ENCODE measurements around the gene RCBTB1. TPM values are rescaled to one million over a fixed set of nuclear protein-coding genes. Genes with fewer than 3 reads are reported as not detected.
"Not testable (repeated sequence)": the region's sequence is repeated elsewhere in the genome, so short reads cannot be mapped to it uniquely, and the experiment has no call there.

RCBTB1 gene
- total RNA-seq, 1 experiment from 2014 or later: 5.4 TPM

- DNase-seq: no peak
- Histone ChIP-seq H3K4me1 (ENCODE audit: insufficient read depth, low read length) (peaks cover 26% of the 10 kb centered on the region), H3F3A (ENCODE audit: low read length, unreplicated experiment) (no peaks in the 10 kb centered on the region), H3K4me2 (ENCODE audit: low read length) (no peak overlapping the region), H2AFZ (ENCODE audit: low read length) (no peak overlapping the region), H3K9ac (ENCODE audit: low read length) (no peak overlapping the region), H3K27ac (ENCODE audit: low read length) (no peak overlapping the region), H3K36me3 (ENCODE audit: low read depth, low read length) (no peaks in the 10 kb centered on the region), H3K9me3 (ENCODE audit: low read length) (no peaks in the 10 kb centered on the region), H3K79me2 (ENCODE audit: low read length) (no peaks in the 10 kb centered on the region), H3K9me2 (replicated peaks; ENCODE audit: low read length) (no peaks in the 10 kb centered on the region), H3K27me3 (ENCODE audit: low read length) (no peaks in the 10 kb centered on the region), H4K20me1 (ENCODE audit: low read length) (no peaks in the 10 kb centered on the region), H3K4me3 (ENCODE audit: low read length) (no peak overlapping the region)
- ChIA-PET POLR2A (ENCODE audit: unreplicated experiment) (no interaction called here), CTCF (no interaction called here)
- no TSS peak for BruUV-seq (replicated peaks)
- intact Hi-C loops (cut with micrococcal nuclease): loop anchor here (5.0 kb wide), 1 partner anchor 109 kb away; no protein-coding TSS in a partner anchor
- ATAC-seq: no peak
- TF ChIP-seq CTCF (conservative IDR thresholded peaks at IDR 0.05; ENCODE audit: low read depth, low read length) (no peak), EZH2 (IDR thresholded peaks at IDR 0.05; ENCODE audit: low read length, unreplicated experiment) (no peak), EZH2phosphoT487 (IDR thresholded peaks at IDR 0.05; ENCODE audit: borderline replicate concordance, low read length) (no peak)
These were observed 87.2 kb downstream of the RCBTB1 start for GRCh38 chr13:49498206-49498605.

DNA sequence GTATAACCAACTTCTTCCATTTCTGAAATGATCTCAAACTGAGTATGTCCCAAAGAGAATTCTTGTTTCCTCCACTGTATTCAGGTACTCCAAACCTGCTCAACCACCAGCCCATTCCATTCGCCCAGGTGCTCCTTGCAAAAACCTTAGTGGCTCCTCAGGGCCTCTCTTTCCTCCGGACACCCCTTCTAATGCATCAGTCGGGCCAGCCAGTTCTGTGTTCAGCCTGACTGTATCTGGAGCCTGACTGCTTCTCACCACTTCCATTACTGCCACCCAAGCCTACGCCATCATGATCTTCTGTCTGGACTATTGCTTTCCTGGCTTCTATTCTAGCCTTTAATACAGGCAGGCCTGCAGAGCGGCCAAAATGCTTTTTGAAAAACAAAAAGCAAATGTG, 88.1 kb downstream of the RCBTB1 start:
- H3K27me3 ChIP-seq (ENCODE audit: low read length): no peaks in the 10 kb centered on the region
- no TSS peak for BruUV-seq (replicated peaks)
- no peaks in the 10 kb centered on the region for H3K79me2 ChIP-seq (ENCODE audit: low read length)
- ChIA-PET POLR2A (ENCODE audit: unreplicated experiment) (no interaction called here), CTCF (no interaction called here)
- H3K9ac ChIP-seq (ENCODE audit: low read length): no peak overlapping the region
- no peak overlapping the region for H3K4me3 ChIP-seq (ENCODE audit: low read length)
- no peaks in the 10 kb centered on the region for H3K9me2 ChIP-seq (replicated peaks; ENCODE audit: low read length)
- DNase-seq (no peak), ATAC-seq (no peak)
- H3K27ac ChIP-seq (ENCODE audit: low read length): no peak overlapping the region
- H4K20me1 ChIP-seq (ENCODE audit: low read length): no peaks in the 10 kb centered on the region
- no peak for TF ChIP-seq EZH2 (IDR thresholded peaks at IDR 0.05; ENCODE audit: low read length, unreplicated experiment)
- no peak for TF ChIP-seq CTCF (conservative IDR thresholded peaks at IDR 0.05; ENCODE audit: low read depth, low read length)
- TF ChIP-seq EZH2phosphoT487 (IDR thresholded peaks at IDR 0.05; ENCODE audit: borderline replicate concordance, low read length): no peak
- no peaks in the 10 kb centered on the region for H3K9me3 ChIP-seq (ENCODE audit: low read length)
- H3F3A ChIP-seq (ENCODE audit: low read length, unreplicated experiment): no peaks in the 10 kb centered on the region
- H3K36me3 ChIP-seq (ENCODE audit: low read depth, low read length): no peaks in the 10 kb centered on the region
- no peak overlapping the region for H2AFZ ChIP-seq (ENCODE audit: low read length)
- intact Hi-C loops (cut with micrococcal nuclease): loop anchor here (5.0 kb wide), 1 partner anchor 110 kb away; no protein-coding TSS in a partner anchor
- no peak overlapping the region for H3K4me2 ChIP-seq (ENCODE audit: low read length)
- peaks cover 26% of the 10 kb centered on the region for H3K4me1 ChIP-seq (ENCODE audit: insufficient read depth, low read length)

GRCh38 chr13:49496837-49497236, 88.5 kb downstream of the RCBTB1 start:
- H3K36me3 ChIP-seq (ENCODE audit: low read depth, low read length); H3K4me3 ChIP-seq (ENCODE audit: low read length); H4K20me1 ChIP-seq (ENCODE audit: low read length); H3K9me2 ChIP-seq (replicated peaks; ENCODE audit: low read length); DNase-seq; H3K79me2 ChIP-seq (ENCODE audit: low read length); H3K27me3 ChIP-seq (ENCODE audit: low read length); H3K4me2 ChIP-seq (ENCODE audit: low read length); H3K27ac ChIP-seq (ENCODE audit: low read length); H3K9me3 ChIP-seq (ENCODE audit: low read length); H2AFZ ChIP-seq (ENCODE audit: low read length); ATAC-seq; H3F3A ChIP-seq (ENCODE audit: low read length, unreplicated experiment); CTCF ChIA-PET; H3K9ac ChIP-seq (ENCODE audit: low read length): not testable (repeated sequence)
- H3K4me1 ChIP-seq (ENCODE audit: insufficient read depth, low read length): peaks cover 26% of the 10 kb centered on the region
- BruUV-seq (replicated peaks): TSS peak; percentile 32
- intact Hi-C loops (cut with micrococcal nuclease): loop anchor here (5.0 kb wide), 1 partner anchor 110 kb away; no protein-coding TSS in a partner anchor
- POLR2A ChIA-PET (ENCODE audit: unreplicated experiment): interaction anchor here (0.6 kb wide), 1 partner anchor 106 kb away, joined by 7 read pairs; no protein-coding TSS in a partner anchor
